CD4-positive, alpha-beta T cell treated with Interleukin-12 subunit alpha and Interleukin-12 subunit beta, for 1 hour (primary cell): ENCODE measurements around the gene LLGL2.
"Not testable (repeated sequence)": the region's sequence is repeated elsewhere in the genome, so short reads cannot be mapped to it uniquely, and the experiment has no call there.

Experiments used
- DNase-seq: peaks from one replicate; pipeline ENCODE4 v3.0.0-alpha.2; 2020

The LLGL2 gene

DNA sequence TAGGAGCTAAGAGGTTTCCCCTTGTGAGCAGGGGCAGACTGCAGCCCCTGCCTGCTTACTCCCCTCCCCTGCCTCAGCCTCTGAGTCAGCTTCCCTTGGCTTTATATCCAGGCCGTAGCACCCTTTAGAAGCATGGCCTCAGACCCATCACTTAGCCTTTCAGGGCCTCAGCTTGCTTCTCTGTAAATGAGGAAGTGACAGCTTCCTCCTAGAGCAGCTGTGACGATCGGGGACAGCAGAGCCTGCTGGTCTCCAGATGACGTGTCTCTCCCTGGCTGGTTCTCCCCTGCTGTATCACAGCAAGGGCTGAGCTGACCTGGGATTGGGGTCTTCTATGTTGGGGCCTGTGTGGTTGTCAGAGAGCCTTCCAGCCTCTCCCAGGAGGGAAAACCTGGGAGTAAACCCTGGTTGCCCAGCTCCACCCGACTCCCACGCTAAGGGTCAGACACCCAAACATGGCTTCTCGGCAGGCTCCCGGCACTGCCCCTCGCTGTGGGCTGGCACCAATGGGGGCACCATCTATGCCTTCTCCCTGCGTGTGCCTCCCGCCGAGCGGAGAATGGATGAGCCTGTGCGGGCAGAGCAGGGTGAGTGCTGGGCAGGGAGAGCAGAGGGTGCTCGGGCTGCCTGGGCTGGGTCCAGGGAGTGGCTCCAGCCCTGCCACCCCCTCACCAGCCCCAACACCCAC, 45.8 kb downstream of the LLGL2 start:
- peak; percentile 37 for DNase-seq

DNA sequence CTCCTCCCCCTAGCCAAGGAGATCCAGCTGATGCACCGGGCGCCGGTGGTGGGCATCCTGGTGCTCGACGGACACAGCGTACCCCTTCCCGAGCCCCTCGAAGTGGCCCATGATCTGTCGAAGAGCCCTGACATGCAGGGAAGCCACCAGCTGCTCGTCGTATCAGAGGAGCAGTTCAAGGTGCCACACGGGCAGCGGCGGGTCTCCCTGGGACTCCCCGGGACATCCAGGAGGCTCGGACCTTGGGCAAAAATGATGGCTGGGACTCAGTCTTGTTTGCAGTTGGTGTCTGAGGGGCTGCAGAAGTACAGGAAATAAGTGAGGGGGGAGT, 46.4 kb downstream of the LLGL2 start:
- DNase-seq, result no peak

DNA sequence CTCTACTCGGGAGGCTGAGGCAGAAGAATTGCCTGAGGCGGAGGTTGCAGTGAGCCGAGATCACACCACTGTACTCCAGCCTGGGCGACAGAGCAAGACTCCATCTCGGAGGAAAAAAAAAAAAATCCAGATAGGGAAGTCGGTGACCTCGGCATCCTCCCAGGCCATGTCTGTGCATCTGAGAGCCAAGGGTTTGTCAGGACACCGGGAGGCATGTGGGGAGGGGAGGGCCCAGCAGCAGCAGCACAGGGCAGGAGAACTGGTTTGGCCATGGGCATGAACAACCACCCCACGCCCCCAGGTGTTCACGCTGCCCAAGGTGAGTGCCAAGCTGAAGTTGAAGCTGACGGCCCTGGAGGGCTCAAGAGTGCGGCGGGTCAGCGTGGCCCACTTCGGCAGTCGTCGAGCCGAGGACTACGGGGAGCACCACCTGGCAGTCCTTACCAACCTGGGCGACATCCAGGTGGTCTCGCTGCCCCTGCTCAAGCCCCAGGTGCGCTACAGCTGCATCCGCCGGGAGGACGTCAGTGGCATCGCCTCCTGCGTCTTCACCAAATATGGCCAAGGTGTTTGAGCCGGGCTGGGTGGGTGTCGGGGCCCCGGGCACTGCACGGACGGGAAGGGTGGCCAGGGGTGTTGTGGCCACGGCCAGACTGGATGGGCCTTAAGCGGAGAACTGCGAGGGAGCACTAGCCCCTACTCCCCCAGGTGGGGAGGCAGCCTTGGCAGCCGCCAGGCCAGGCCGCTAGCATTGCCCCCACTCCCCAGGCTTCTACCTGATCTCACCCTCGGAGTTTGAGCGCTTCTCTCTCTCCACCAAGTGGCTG, 47.4 kb downstream of the LLGL2 start:
- no peak for DNase-seq

DNA sequence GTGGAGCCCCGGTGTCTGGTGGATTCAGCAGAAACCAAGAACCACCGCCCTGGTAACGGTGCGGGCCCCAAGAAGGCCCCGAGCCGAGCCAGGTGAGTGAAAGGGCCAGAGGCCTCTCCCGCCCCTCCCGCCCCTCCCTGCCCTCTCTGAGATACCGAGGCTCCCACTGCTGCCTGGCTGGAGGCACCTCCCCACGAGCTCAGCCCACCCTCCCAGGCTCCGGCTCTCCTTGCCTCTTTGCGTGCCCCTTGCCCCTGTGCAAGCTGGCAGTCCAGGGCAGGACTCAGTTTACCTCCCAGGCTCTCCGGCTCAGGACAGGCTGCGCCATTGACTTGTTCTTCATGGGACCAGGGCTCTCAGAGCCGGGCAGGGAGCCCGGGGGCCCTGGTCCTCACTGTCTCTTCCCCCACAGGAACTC, 48.1 kb downstream of the LLGL2 start:
- DNase-seq, result no peak

DNA sequence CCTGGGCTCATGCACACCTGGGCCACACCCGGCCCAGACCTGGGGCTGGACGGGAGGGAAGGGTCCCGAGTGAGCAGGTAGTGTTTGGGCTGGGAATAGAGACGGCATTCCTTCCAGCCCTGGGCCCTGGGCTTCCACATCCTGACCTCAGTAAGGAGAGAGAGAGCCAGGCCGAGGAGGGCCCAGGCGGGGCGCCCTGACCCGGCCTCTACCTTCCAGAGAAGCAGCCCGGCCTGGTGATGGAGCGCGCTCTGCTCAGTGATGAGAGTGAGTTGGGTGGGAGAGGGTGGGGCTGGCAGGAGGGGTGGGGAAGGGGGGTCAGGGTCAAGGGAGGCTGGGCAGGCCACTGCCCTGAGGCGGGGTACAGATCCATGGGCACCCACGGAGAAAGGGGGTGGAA, 48.5 kb downstream of the LLGL2 start:
- DNase-seq, result no peak

DNA sequence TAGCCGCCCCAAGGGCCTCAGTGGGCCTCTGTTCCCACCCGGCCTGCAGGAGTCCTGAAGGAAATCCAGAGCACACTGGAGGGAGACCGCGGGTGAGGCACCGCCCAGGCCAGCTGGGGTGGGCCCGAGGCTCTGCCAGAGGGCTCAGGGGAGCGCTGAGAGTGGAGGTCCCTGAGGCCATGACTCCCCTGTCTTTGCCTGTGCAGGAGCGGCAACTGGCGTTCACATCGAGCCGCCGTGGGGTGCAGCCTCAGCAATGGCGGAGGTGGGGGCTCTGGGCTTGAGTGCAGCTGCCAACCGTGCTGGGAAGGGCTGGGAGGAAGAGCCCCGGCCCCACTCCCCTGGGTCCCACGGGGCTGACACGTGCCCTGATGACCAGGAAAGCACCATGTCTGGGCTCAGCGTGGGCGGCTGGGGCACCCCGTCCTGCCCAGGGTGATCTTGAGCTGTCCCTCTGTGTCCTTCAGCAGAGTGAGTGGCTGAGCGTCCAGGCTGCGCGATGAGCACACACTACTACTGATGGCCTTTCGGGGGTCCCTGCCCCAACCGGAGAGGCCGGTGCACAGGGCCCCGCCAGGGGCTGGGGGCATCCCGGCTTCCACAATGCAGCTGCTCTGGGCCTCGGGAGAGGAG, 49.0 kb downstream of the LLGL2 start:
- DNase-seq, result no peak

DNA sequence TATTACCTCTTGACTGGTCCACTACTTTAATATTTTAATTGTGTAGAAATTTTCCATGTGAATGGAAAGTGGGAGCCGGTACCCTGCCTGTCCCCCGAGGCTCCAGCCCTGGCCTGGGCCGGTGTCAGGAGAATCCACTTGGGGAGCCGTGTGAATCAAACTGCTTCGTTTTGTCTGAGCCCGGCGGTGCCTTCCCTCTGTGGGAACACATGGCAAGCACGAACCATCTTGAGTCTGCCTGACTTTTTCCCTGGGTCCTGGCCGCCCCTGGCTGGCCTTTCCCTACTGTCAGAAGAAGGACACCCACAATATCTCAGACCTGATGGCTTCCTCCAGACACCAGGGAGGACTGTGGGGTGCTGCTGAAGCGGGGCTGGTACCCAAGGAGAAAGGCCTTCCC, 49.7 kb downstream of the LLGL2 start:
- DNase-seq, result no peak

DNA sequence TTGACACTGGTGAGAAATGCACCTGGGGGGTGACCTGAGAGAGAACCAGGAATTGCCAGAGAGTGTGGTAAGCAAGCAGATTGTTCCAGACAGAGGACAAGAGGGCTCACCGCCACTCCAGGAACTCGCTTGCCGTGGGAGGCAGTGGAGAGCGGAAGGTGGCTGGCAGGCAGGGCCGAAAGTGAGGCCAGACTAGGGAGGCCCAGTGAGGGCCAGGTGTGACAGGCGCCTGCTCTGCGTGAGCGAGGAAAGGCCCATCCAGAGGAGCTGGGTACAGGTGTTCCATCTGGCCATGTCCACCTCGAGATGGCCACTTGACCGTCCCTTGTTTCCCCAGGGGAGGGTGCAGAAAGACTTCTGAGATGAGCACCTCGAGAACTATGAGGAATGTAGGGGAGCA, 50.2 kb downstream of the LLGL2 start:
- no peak for DNase-seq

DNA sequence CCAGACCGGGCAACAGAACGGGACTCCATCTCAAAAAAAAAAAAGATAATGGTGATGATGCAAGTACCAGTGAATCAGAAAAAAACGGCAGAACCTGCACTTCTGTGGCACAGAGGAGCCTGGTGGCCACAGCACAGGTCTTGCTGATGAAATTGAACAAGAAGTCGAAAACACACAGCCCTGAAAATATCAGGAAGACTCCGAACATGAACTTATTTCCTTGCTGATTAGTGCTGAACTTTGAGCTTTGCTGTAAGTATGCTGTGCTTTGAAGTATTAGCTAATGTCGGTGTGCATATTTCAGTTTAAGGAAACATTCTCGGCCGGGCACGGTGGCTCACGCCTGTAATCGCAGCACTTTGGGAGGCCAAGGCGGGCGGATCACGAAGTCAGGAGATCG, 51.2 kb downstream of the LLGL2 start:
- DNase-seq, result no peak

DNA sequence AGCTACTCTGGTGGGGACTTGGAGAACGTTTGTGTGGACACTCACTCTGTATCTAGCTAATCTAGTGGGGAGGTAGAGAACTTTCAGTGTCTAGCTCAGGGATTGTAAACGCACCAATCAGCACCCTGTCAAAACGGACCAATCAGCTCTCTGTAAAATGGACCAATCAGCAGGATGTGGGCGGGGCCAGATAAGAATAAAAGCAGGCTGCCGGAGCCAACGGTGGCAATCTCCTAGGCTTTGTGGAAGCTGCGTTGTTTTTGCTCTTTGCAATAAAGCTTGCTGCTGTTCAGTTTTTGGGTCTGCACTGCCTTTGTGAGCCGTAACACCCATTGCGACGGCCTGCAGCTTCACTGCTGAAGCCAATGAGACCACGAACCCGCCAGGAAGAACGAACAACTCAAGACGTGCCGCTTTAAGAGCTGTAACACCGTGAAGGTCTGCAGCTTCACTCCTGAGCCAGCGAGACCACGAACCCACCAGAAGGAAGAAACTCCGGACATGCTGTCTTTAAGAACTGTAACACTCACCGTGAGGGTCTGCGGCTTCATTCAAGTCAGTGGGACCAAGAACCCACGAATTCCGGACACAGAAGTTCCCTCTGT, 55.7 kb downstream of the LLGL2 start:
- peak; percentile 64 for DNase-seq

DNA sequence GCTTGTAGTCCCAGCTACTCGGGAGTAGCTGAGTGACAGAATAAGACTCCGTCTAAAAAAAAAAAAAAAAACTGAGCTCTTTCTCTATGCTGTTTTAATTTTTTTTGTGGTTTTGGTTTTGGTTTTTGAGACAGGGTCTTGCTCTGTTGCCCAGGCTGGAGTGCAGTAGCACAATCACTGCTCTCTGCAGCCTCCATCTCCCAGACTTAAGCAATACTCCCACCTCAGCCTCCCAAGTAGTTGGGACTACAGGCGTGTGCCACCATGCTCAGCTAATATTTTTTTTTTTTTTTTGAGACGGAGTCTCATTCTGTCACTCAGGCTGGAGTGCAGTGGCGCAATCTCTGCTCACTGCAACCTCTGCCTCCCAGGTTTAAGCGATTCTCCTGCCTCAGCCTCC, 57.7 kb downstream of the LLGL2 start:
- DNase-seq, result not testable (repeated sequence)

DNA sequence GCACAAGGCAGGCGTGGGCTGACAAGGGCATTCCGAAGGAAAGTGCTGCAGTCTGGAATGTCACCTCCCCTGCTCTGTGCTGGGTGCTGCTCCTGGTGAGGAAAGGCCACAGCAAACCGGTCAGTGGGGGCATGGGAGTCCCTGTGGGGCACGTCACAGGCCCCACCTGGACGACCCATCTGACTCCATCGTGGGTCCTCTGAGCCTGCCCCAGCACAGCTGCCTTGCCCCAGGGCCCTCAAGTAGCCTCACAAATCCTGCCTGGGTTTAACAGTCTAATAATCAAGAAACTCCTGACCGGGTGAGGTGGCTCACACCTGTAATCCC, 59.3 kb downstream of the LLGL2 start:
- no peak for DNase-seq

DNA sequence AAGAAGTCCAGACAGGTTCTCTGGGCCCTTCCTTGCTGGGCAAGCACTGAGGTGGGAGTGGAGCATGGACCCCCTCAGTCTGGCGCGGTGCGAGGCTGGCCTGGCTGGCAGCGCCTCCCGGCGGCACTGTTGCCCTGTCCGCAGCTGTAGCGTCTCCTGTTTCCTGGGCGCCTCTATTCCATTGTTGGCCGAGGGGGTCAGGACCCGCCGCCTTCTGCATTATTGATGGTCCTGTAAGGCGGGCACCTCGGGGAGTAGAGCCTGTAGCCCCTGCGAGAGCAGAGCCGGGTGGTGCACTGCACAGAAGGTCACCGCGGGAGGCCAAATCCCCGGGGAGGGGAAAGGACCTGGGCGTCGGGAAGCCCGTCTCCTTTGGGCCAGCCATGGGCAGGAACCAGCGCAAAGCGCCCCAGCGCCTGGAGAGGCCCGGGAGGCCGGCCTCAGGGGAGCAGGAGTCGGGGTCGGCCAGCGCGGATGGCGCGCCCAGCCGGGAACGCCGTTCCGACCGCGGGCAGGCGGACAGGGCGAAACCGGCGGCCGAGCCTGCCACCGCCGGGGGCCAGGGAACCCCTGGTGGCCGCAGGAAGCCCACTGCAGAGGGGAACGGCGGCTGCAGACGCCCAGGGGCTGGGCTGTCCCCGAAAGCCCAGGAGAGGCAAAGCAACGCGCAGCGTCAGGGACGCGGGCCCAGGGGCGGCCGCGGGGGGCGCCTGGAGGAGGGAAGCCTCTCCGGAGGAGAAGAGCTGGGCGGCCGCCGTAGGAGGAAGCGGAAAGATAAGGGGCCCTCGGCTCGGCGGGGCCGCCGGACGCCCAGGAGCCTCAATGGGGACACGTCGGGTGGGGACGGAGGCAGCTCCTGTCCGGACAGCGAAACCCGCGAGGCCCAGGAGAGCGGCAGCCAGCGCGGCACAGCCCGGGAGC, 62.4 kb downstream of the LLGL2 start, which contains the start of gene MYO15B:
Gene MYO15B (plus strand): TSS at position 126 of the 921 bp plus-strand sequence. CDS start 258 bp downstream, at position 384.
- peak; percentile 61 for DNase-seq

DNA sequence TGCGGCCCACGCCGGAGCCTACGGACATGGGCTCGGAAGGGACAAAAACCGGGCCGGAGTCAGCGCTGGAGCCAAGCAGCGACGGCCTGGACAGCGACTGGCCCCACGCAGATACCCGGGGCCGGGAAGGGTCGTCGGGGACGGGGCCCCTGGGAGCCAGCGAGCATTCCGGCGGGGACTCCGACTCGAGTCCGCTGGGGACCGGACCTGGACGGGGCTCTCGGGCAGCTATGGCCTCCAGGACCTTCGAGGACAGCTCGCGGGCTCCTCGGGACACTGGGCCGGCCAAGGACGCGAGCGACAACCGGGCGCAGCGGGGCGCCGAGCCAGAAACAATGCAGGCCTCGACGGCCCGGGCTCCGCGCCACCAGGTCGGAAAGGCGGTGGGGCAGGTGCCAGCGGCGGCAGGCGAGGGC, 63.1 kb downstream of the LLGL2 start:
- no peak for DNase-seq

DNA sequence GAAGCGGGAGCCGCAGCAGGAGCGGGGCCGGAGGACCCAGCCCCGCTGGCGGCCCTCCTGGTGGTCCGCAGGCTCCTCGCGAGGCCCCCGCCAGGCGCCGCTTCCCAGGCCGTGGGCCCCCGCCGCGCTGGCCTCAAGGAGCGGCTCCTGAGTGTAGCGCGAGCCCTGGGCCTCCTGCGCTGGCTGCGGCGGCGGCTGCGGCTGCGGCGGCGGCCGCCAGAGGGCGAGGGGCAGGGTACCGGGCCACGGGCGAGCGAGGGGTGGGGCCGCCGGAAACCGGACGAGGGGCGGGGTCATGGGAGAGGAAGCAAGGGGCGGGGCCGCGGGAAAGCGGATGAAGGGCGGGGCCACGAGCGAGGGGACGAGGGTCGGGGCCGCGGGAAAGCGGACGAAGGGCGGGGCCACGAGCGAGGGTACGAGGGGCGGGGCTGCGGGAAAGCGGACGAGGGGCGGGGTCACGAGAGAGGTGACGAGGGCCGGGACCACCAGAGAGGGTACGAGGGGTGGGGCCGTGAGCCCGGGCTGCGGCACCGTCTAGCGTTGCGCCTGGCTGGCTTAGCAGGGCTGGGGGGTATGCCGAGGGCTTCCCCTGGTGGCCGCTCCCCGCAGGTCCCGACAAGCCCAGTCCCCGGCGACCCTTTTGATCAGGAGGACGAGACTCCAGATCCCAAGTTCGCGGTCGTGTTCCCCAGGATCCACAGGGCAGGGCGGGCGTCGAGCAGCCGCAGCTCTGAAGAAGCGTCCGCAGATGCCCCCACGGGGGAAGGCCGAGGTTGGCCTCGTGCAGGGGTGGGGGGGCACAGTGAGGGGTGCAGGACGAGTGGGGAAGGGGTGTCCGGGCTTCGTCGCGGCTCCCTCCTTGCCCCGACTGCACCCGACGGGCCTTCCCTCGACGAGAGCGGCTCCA, 63.8 kb downstream of the LLGL2 start:
- peak; percentile 96 for DNase-seq

DNA sequence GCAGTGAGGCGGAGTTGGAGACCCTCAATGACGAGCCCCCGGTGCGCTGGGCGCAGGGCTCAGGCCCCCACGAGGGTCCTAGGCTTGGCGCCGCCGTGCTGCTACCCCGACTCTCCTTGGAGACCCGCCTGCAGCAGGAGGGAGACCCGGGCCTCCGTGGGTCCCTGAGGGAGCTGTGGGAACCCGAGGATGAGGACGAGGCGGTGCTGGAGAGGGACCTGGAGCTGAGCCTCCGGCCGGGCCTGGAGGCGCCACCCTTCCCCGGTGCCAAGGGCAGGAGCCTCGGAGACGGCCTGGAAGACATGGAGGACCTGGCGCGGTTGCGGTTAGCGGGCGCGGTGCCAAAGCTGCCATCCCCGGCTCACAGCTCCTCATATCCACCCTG, 64.4 kb downstream of the LLGL2 start:
- no peak for DNase-seq

DNA sequence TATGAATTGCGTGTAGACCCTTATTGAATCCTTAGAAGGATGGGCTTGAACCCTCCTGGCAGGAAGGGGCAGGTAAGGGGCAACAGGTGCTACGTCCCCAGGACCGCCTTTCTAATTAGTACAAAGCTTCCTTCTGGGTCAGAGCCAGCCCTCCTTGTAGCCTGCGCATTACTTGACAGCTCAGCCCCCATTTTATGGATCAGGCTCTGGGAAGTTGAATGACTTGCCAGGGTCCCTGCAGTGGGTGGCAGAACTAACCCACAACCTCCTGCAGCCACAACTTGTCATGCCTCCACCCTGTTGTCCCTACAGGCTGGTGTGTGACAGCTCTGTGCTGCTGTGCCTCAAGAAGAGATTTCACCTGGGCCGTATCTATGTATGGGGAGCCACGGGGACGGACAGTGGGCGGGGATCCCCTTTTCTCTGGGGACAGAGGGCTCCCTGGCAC, 64.8 kb downstream of the LLGL2 start:
- no peak for DNase-seq

DNA sequence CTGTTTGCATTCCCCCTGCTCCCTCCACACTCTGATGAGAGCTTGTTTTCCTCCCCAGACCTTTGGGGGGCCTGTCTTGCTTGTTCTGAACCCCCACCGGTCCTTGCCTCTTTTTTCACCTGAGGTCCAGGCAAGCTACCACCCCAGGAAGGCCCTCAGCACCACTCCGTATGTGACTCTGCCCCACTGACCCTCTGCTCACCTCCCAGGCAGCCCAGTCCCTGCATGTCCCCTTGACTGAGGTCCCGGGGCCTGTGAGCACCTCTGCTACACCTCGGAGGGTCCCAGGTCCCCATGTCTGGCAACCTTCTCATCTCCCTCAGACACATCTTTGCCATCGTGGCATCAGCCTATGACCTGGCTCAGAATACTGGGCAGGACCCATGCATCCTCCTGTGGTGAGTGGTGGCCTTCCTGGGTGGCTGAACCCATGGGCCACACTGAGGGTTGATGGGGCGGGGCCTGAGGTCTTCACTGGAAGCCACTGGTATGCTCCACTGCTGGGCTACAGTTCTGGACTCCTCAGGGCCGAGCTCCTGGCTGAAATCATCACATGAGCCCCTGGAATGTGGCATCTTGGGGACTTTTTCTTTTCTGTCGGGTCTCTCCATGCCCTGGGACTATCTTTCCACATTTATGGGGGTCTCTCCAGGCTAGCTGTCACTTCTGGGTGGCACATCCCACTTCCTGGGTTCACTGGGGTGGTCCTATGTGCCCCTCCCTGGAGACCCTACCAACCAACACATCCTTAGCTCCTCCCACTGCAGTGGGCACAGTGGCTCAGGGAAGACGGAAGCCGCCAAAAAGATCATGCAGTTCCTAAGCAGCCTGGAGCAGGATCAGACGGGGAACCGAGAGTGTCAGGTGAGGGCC, 65.6 kb downstream of the LLGL2 start:
- DNase-seq, result no peak

DNA sequence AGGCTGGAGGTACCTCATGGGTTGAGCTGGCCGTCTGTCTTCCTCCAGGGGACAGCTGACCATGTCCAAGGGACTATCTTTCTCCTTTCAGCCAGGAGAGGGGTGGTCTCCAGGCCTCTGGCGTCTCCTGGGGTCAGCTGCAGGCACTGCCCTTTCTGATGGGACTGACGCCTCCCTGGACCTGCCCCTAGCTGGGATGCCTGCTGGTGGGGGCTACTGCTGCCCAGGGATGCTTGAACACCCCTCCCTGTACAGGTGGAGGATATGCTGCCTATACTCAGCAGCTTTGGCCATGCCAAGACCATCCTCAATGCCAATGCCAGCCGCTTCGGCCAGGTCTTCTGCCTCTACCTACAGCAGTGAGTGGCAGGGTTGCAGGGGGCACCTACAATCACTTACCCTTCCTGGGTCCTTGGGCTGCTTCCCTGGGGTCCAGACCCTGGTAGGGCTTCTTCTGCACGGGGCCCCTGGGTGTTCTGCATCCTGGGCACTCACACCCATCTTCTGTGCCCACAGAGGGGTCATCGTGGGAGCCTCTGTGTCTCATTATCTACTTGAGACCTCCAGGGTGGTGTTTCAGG, 66.3 kb downstream of the LLGL2 start:
- DNase-seq, result no peak
